ENCODE measurements around the gene CSTB. TPM values are rescaled to one million over a fixed set of nuclear protein-coding genes. Genes with fewer than 3 reads are reported as not detected.

CSTB gene
- total and polyA plus RNA-seq, 8 donors, result 7.4 to 35.6 (median 14.1) TPM

- H3K9me3 ChIP-seq, result no peaks in the 10 kb centered on the region
- TF ChIP-seq, protein P1, sequence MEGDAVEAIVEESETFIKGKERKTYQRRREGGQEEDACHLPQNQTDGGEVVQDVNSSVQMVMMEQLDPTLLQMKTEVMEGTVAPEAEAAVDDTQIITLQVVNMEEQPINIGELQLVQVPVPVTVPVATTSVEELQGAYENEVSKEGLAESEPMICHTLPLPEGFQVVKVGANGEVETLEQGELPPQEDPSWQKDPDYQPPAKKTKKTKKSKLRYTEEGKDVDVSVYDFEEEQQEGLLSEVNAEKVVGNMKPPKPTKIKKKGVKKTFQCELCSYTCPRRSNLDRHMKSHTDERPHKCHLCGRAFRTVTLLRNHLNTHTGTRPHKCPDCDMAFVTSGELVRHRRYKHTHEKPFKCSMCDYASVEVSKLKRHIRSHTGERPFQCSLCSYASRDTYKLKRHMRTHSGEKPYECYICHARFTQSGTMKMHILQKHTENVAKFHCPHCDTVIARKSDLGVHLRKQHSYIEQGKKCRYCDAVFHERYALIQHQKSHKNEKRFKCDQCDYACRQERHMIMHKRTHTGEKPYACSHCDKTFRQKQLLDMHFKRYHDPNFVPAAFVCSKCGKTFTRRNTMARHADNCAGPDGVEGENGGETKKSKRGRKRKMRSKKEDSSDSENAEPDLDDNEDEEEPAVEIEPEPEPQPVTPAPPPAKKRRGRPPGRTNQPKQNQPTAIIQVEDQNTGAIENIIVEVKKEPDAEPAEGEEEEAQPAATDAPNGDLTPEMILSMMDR (IDR thresholded peaks at IDR 0.05), result no peak
- no peaks in the 10 kb centered on the region for H3K36me3 ChIP-seq
- ATAC-seq (no peak), FAIRE-seq (no peak), DNase-seq (peak in 1 of 6 donors; percentile 74)
- peaks cover 0 to 4% (median 0%) of the 10 kb centered on the region in 3 donors for H3K4me1 ChIP-seq
- H3K27me3 ChIP-seq, result no peaks in the 10 kb centered on the region
- intact Hi-C loops (cut with DNase I), result loop anchor here in 1 of 3 donors (10.0 kb wide), 1 partner anchor 128 kb away; no protein-coding TSS in a partner anchor
- 78 to 79% methylated on average over 14 of the region's 14 CpGs for WGBS, 2 donors
- no peak overlapping the region for H3K4me3 ChIP-seq
- no peak overlapping the region for H3K27ac ChIP-seq
These were observed 40.5 kb upstream of the CSTB start for GRCh38 chr21:43816611-43817071.

DNA sequence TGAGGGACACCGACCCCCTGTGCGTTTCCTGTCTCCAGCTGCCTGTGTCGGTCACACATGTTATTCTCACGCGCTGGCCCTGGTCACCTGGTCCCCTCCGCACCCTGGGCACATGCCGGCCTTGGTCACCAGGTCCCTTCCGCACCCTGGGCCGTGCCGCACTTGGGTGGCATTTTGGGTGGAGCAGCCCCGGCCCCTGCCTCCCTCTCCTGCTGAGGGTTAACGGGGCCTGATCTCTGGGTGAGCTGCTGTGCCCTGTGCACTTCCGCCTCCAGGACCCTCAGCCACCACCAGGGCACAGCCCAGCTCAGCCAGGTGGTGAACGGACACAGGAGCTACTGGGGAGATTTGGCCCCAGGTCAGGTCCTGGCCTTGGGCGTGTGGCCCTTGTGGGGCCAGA lies 39.9 kb upstream of the CSTB start:
- ATAC-seq, result no peak
- intact Hi-C loops (cut with DNase I), result loop anchor here in 1 of 3 donors (10.0 kb wide), 1 partner anchor 129 kb away; no protein-coding TSS in a partner anchor

DNA sequence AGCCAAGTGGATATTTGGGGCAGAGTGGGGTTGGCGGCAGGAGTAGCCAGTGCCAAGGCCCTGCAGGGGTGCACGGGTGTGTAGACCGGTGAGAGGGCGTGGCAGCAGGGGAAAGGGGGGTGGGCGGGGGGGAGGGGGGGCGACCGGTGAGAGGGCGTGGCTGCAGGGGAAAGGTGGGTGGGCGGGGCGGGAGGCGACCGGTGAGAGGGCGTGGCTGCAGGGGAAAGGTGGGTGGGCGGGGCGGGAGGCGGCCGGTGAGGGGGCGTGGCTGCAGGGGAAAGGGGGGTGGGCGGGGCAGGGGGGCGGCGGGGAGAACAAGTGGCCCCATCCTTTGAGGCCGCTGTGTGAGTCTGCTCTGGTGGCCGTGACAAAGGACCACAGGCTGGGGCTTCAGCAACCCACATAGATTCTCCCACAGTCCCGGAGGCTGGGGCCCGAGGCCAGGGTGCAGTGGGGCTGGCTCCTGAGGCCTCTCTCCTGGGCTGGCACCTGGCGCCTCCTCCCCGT lies 39.1 kb upstream of the CSTB start:
- WGBS, 2 donors, result 16 to 24% methylated on average over 8 to 21 of the region's 27 CpGs
- Histone ChIP-seq H3K4me3 (no peak overlapping the region), H3K27me3 (no peaks in the 10 kb centered on the region), H3K4me1 (peaks cover 0 to 4% (median 0%) of the 10 kb centered on the region in 3 donors), H3K36me3 (no peaks in the 10 kb centered on the region), H3K9me3 (no peaks in the 10 kb centered on the region), H3K27ac (no peak overlapping the region)
- DNase-seq (peak in 1 of 6 donors; percentile 57), ATAC-seq (peak in 1 of 4 donors; percentile 23), FAIRE-seq (no peak)
- TF ChIP-seq, protein P1 (IDR thresholded peaks at IDR 0.05), result no peak
- intact Hi-C loops (cut with DNase I), result loop anchor here in 1 of 3 donors (10.0 kb wide), 1 partner anchor 130 kb away; no protein-coding TSS in a partner anchor

More for the DNA sequence above, 39.9 kb upstream of the CSTB start:
- DNase-seq, result peak in 1 of 6 donors; percentile 59
- Histone ChIP-seq H3K27ac (no peak overlapping the region), H3K9me3 (no peaks in the 10 kb centered on the region), H3K36me3 (no peaks in the 10 kb centered on the region), H3K4me3 (no peak overlapping the region), H3K4me1 (peaks cover 0 to 4% (median 0%) of the 10 kb centered on the region in 3 donors), H3K27me3 (no peaks in the 10 kb centered on the region)
- FAIRE-seq, result no peak
- 90 to 92% methylated on average over 15 of the region's 15 CpGs for WGBS, 2 donors
- TF ChIP-seq, protein P1 (IDR thresholded peaks at IDR 0.05), result no peak

DNA sequence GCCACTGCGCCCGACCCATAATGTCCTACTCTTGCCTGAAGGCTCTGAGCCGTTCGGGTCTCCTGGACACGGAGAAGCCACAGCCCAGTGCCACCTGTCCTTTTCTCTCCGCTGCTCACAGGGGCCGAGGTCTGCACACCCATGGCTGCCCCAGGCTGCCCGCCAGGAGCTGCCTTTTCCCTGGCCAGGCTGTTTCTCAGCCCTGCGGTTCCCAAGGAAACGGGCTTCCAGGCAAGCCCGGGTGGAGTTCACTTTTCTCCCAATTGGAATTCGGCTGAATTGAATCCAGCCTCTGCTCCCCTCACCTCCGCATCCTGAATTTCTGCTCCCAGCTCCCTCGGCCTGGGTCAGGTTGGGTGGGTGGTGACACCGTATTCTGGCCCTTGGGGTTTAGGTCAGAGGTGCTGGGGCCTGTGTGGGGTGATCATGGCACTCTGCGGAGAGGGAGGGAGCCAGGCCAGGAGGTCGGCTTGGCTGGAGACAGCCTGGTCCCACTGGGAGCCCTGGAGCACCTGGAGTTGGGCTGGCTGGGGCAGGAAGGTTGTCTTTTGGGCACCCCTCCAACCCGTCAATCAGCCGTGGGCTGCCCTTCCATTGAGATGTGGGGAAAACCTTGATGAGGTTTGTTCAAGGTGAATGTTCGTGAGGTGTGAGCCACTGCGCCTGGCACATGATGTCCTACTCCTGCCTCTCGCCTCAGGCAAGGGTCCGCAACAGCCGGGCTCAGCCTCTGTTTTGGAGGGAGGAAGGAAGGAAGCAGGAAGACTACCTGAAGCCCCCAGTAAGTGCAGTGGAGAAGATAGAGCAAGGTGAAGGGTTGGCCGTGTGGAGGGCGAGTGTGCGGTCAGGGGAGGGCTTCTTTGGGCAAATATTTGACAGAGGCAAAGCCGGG lies 38.4 kb upstream of the CSTB start:
- TF ChIP-seq, protein P1 (IDR thresholded peaks at IDR 0.05), result no peak
- Histone ChIP-seq H3K36me3 (no peaks in the 10 kb centered on the region), H3K4me3 (no peak overlapping the region), H3K9me3 (no peaks in the 10 kb centered on the region), H3K27me3 (no peaks in the 10 kb centered on the region), H3K27ac (no peak overlapping the region), H3K4me1 (peaks cover 0 to 4% (median 0%) of the 10 kb centered on the region in 3 donors)
- DNase-seq (peak in 3 of 6 donors; percentile 21 to 60 (median 58)), ATAC-seq (peak in 3 of 4 donors; percentile 15 to 28 (median 22)), FAIRE-seq (no peak)
- intact Hi-C loops (cut with DNase I), result loop anchor here in 1 of 3 donors (5.0 to 10.0 kb wide), 2 partner anchors 130 to 163 kb away; no protein-coding TSS in a partner anchor
- WGBS, 2 donors, result 37 to 41% methylated on average over 28 of the region's 28 CpGs
